Breast epithelium (tissue), 4 donors: Measurements from ENCODE around the gene AOPEP. TPM values are rescaled to one million over a fixed set of nuclear protein-coding genes. Genes with fewer than 3 reads are reported as not detected.

Experiments used
- DNase-seq, 2 donors: peaks; one replicate each; pipeline ENCODE4 v3.0.0-alpha.2; 2019; ENCODE audit warnings: low spot score in 2 of 2
- H3K27ac ChIP-seq, 2 donors: fragments of 200-600 bp; sonication (generic) in 1 of 2; one replicate each; pipeline ENCODE4 v1.5.1; 2016 to 2019; ENCODE audit warnings: mild to moderate bottlenecking in 1 of 2
- H3K27me3 ChIP-seq, 2 donors: fragments of 200-600 bp; sonication (generic) in 1 of 2; one replicate each; pipeline versions ENCODE4 v1.5.1 to v1.6.0; 2017 to 2019; ENCODE audit warnings: control low read depth in 1 of 2, mild to moderate bottlenecking in 1 of 2
- H3K36me3 ChIP-seq: fragments of 200-600 bp; one replicate; pipeline ENCODE4 v1.5.1; 2019
- H3K4me1 ChIP-seq, 2 donors: fragments of 200-600 bp; sonication (generic); one replicate each; pipeline ENCODE4 v1.5.1; 2016 to 2019; ENCODE audit warnings: control low read depth in 1 of 2
- H3K4me3 ChIP-seq, 3 donors: fragments of 200-600 bp; sonication (generic); 1 replicate in 2 of 3; 2 replicates in 1 of 3; pipeline ENCODE4 v1.5.1; 2016 to 2019; ENCODE audit warnings: mild to moderate bottlenecking in 3 of 3, moderate library complexity in 2 of 3
- H3K9me3 ChIP-seq, 2 donors: fragments of 200-600 bp; sonication (generic) in 1 of 2; one replicate each; pipeline ENCODE4 v1.5.1; 2016 to 2019; ENCODE audit warnings: control low read depth in 1 of 2
- CTCF ChIP-seq, 3 donors: fragments of 450-650 bp; IDR thresholded peaks; one replicate each; pipeline ENCODE4 v1.5.1; 2016 to 2017; ENCODE audit warnings: antibody characterized with exemption in 3 of 3, mild to moderate bottlenecking in 3 of 3, moderate library complexity in 3 of 3
- POLR2A ChIP-seq: fragments of 450-650 bp; IDR thresholded peaks from one replicate; pipeline ENCODE4 v1.6.1; 2016; ENCODE audit warnings: antibody characterized with exemption, mild to moderate bottlenecking, moderate library complexity
- POLR2AphosphoS5 ChIP-seq, 3 donors: sonication (generic); formaldehyde crosslinking; IDR thresholded peaks; one replicate each; pipeline ENCODE4 v1.6.1; 2017; ENCODE audit warnings: antibody characterized with exemption in 3 of 3
- intact Hi-C: fragments of 100-400 bp; cut with DNase I; formaldehyde crosslinking; loops from one replicate; pipeline ENCODE4 v1.15.1; 2023; ENCODE audit warnings: low total_unique reads
- total RNA-seq, 3 donors: library from RNA; depleted of rRNA; stranded (reverse); fragments of >200 nt; gene quantifications; one replicate each; pipeline ENCODE4 v1.1.0, GENCODE V29; 2016

The AOPEP gene
- total RNA-seq, 3 donors from 2014 or later: 15.5 to 94.1 (median 87.5) TPM

GRCh38 chr9:95022657-95023056 lies 296.2 kb downstream of the AOPEP start:
- no peaks in the 10 kb centered on the region for H3K4me1 ChIP-seq
- no peaks in the 10 kb centered on the region for H3K9me3 ChIP-seq
- TF ChIP-seq POLR2AphosphoS5 (IDR thresholded peaks at IDR 0.05) (no peak), POLR2A (no peak), CTCF (IDR thresholded peaks at IDR 0.05) (no peak)
- no peak for DNase-seq
- no peak overlapping the region for H3K27ac ChIP-seq
- intact Hi-C loops: no loop called here
- H3K4me3 ChIP-seq: no peak overlapping the region
- H3K27me3 ChIP-seq: no peaks in the 10 kb centered on the region
- no peaks in the 10 kb centered on the region for H3K36me3 ChIP-seq

GRCh38 chr9:95023217-95024003 lies 296.9 kb downstream of the AOPEP start:
- intact Hi-C loops: no loop called here
- no peaks in the 10 kb centered on the region for H3K27me3 ChIP-seq
- no peaks in the 10 kb centered on the region for H3K4me1 ChIP-seq
- no peak overlapping the region for H3K4me3 ChIP-seq
- H3K9me3 ChIP-seq: no peaks in the 10 kb centered on the region
- no peaks in the 10 kb centered on the region for H3K36me3 ChIP-seq
- H3K27ac ChIP-seq: peak overlapping the region; percentile 30 to 65
- DNase-seq: no peak
- no peak for TF ChIP-seq POLR2A
- no peak for TF ChIP-seq CTCF (IDR thresholded peaks at IDR 0.05)
- TF ChIP-seq POLR2AphosphoS5 (IDR thresholded peaks at IDR 0.05): no peak

GRCh38 chr9:95024097-95024671 lies 297.7 kb downstream of the AOPEP start:
- Histone ChIP-seq H3K27ac (peak overlapping the region in 1 of 2 donors; percentile 65), H3K36me3 (no peaks in the 10 kb centered on the region), H3K27me3 (no peaks in the 10 kb centered on the region), H3K4me1 (no peaks in the 10 kb centered on the region), H3K4me3 (no peak overlapping the region), H3K9me3 (no peaks in the 10 kb centered on the region)
- DNase-seq: no peak
- TF ChIP-seq CTCF (IDR thresholded peaks at IDR 0.05): no peak
- TF ChIP-seq POLR2A: no peak
- TF ChIP-seq POLR2AphosphoS5 (IDR thresholded peaks at IDR 0.05): no peak
- intact Hi-C loops: no loop called here

GRCh38 chr9:95025213-95026147 lies 299.0 kb downstream of the AOPEP start:
- no peak for DNase-seq
- Histone ChIP-seq H3K4me1 (no peaks in the 10 kb centered on the region), H3K9me3 (no peaks in the 10 kb centered on the region), H3K4me3 (no peak overlapping the region), H3K27ac (peak overlapping the region in 1 of 2 donors; percentile 38), H3K27me3 (no peaks in the 10 kb centered on the region), H3K36me3 (no peaks in the 10 kb centered on the region)
- TF ChIP-seq POLR2AphosphoS5 (IDR thresholded peaks at IDR 0.05): peak in 1 of 3 donors; percentile 21
- no peak for TF ChIP-seq POLR2A
- peak in 1 of 3 donors; percentile 20 for TF ChIP-seq CTCF (IDR thresholded peaks at IDR 0.05)
- intact Hi-C loops: loop anchor here (5.0 kb wide), 1 partner anchor 873 kb away; no protein-coding TSS in a partner anchor
